ENCODE data around the gene TGFB1I1. TPM values are rescaled to one million over a fixed set of nuclear protein-coding genes. Genes with fewer than 3 reads are reported as not detected.

Gene TGFB1I1
- total RNA-seq, 1 donor from 2014 or later: 2.6 TPM

- no peak for DNase-seq
- Mint-ChIP-seq H3K36me3 (ENCODE audit: low read depth) (peaks cover 6% of the 10 kb centered on the region), H3K4me1 (peaks cover 22% of the 10 kb centered on the region), H3K27ac (no peak overlapping the region), H3K27me3 (peaks cover 8% of the 10 kb centered on the region), H3K4me3 (no peak overlapping the region), H3K9me3 (peaks cover 3% of the 10 kb centered on the region)
- ChIA-PET POLR2A (no interaction called here), CTCF (no interaction called here)
- intact Hi-C loops (cut with micrococcal nuclease): no loop called here
- TF ChIP-seq CTCF (IDR thresholded peaks at IDR 0.05): no peak
- ATAC-seq (ENCODE audit: low read depth): no peak
Measured at GRCh38 chr16:31513126-31513525, 41.2 kb downstream of the TGFB1I1 start.

DNA sequence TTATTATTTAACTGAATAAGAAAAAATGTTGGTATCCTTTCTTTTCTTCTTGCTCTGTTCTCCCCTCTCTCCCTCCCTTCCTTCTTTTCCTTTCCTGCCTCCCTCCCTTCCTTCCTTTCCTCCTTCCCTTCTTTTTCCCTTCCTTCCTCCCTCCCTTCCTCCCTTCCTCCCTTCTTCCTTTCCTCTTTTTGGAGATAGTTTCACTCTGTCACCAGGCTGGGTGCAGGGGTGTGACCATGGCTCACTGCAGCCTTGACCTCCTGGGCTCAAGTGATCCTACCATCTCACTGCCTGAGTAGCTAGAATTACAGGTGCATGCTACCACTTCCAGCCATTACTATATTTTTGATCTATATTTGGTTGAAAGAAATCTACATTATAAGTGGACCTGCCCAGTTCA lies 41.9 kb downstream of the TGFB1I1 start:
- ChIA-PET CTCF (no interaction called here), POLR2A (interaction anchor here (0.6 kb wide), 1 partner anchor 13 kb away, joined by 5 read pairs; no protein-coding TSS in a partner anchor)
- no peak for TF ChIP-seq CTCF (IDR thresholded peaks at IDR 0.05)
- Mint-ChIP-seq H3K36me3 (ENCODE audit: low read depth) (no peaks in the 10 kb centered on the region), H3K4me3 (no peak overlapping the region), H3K27me3 (peaks cover 8% of the 10 kb centered on the region), H3K27ac (no peak overlapping the region), H3K4me1 (peaks cover 14% of the 10 kb centered on the region), H3K9me3 (peaks cover 3% of the 10 kb centered on the region)
- DNase-seq (no peak), ATAC-seq (ENCODE audit: low read depth) (no peak)
- intact Hi-C loops (cut with micrococcal nuclease): no loop called here

- no peak for DNase-seq
- no peak for TF ChIP-seq CTCF (IDR thresholded peaks at IDR 0.05)
- H3K9me3 Mint-ChIP-seq: peaks cover 3% of the 10 kb centered on the region
- H3K4me1 Mint-ChIP-seq: no peaks in the 10 kb centered on the region
- H3K27ac Mint-ChIP-seq: no peak overlapping the region
- intact Hi-C loops (cut with micrococcal nuclease): no loop called here
- no peaks in the 10 kb centered on the region for H3K36me3 Mint-ChIP-seq (ENCODE audit: low read depth)
- POLR2A ChIA-PET: no interaction called here
- CTCF ChIA-PET: no interaction called here
- H3K27me3 Mint-ChIP-seq: peaks cover 10% of the 10 kb centered on the region
- no peak for ATAC-seq (ENCODE audit: low read depth)
- H3K4me3 Mint-ChIP-seq: no peak overlapping the region
Measured at GRCh38 chr16:31517800-31518402, 45.9 kb downstream of the TGFB1I1 start.

GRCh38 chr16:31519759-31520431 lies 47.9 kb downstream of the TGFB1I1 start:
- DNase-seq (no peak), ATAC-seq (ENCODE audit: low read depth) (no peak)
- Mint-ChIP-seq H3K36me3 (ENCODE audit: low read depth) (no peaks in the 10 kb centered on the region), H3K9me3 (peaks cover 3% of the 10 kb centered on the region), H3K27ac (no peak overlapping the region), H3K27me3 (peaks cover 14% of the 10 kb centered on the region), H3K4me3 (no peak overlapping the region), H3K4me1 (no peaks in the 10 kb centered on the region)
- CTCF ChIA-PET: no interaction called here
- POLR2A ChIA-PET: no interaction called here
- no peak for TF ChIP-seq CTCF (IDR thresholded peaks at IDR 0.05)
- intact Hi-C loops (cut with micrococcal nuclease): no loop called here

- Mint-ChIP-seq H3K4me1 (no peaks in the 10 kb centered on the region), H3K4me3 (no peak overlapping the region), H3K27me3 (peaks cover 14% of the 10 kb centered on the region), H3K36me3 (ENCODE audit: low read depth) (no peaks in the 10 kb centered on the region), H3K9me3 (peaks cover 3% of the 10 kb centered on the region), H3K27ac (no peak overlapping the region)
- ATAC-seq (ENCODE audit: low read depth): no peak
- no peak for DNase-seq
- intact Hi-C loops (cut with micrococcal nuclease): no loop called here
- ChIA-PET POLR2A (no interaction called here), CTCF (no interaction called here)
- TF ChIP-seq CTCF (IDR thresholded peaks at IDR 0.05): no peak
Measured at GRCh38 chr16:31521368-31521767, 49.4 kb downstream of the TGFB1I1 start.

Data from activated B cell treated with CpG ODN at 0.5 μM for 24 hours (primary cell).